HG03457 (cell line): ENCODE measurements around the gene PHACTR1.

ENCODE experiments used
- ATAC-seq: cut with Tn5 transposase; IDR thresholded peaks from one replicate; pipeline ENCODE4 v1.9.1; 2021; ENCODE audit warnings: moderate number of reproducible peaks; ENCODE audit not compliant: unreplicated experiment

PHACTR1 gene

GRCh38 chr6:12844284-12845223 lies 128.0 kb downstream of the PHACTR1 start:
- ATAC-seq, result no peak

GRCh38 chr6:12845224-12846004 lies 128.8 kb downstream of the PHACTR1 start:
- no peak for ATAC-seq

GRCh38 chr6:12848964-12849808 lies 132.6 kb downstream of the PHACTR1 start:
- no peak for ATAC-seq

GRCh38 chr6:12849809-12850198 lies 133.2 kb downstream of the PHACTR1 start:
- no peak for ATAC-seq

GRCh38 chr6:12851123-12851695 lies 134.6 kb downstream of the PHACTR1 start:
- no peak for ATAC-seq

- ATAC-seq, result no peak
These were observed 145.0 kb downstream of the PHACTR1 start for GRCh38 chr6:12861603-12862002.

GRCh38 chr6:12865117-12865516 lies 148.6 kb downstream of the PHACTR1 start:
- ATAC-seq, result no peak

GRCh38 chr6:12865671-12866181 lies 149.2 kb downstream of the PHACTR1 start:
- ATAC-seq, result no peak

- ATAC-seq, result no peak
These were observed 150.0 kb downstream of the PHACTR1 start for GRCh38 chr6:12866422-12867029.

GRCh38 chr6:12869816-12870432 lies 153.4 kb downstream of the PHACTR1 start:
- ATAC-seq, result no peak

GRCh38 chr6:12873691-12874090 lies 157.1 kb downstream of the PHACTR1 start:
- no peak for ATAC-seq

- no peak for ATAC-seq
These were observed 158.5 kb downstream of the PHACTR1 start for GRCh38 chr6:12875051-12875450.

GRCh38 chr6:12878741-12879140 lies 162.2 kb downstream of the PHACTR1 start:
- ATAC-seq, result no peak

GRCh38 chr6:12882761-12883290 lies 166.3 kb downstream of the PHACTR1 start:
- ATAC-seq, result no peak

GRCh38 chr6:12884983-12885382 lies 168.4 kb downstream of the PHACTR1 start:
- no peak for ATAC-seq

- no peak for ATAC-seq
These were observed 170.6 kb downstream of the PHACTR1 start for GRCh38 chr6:12886961-12887775.

GRCh38 chr6:12890171-12890790 lies 173.7 kb downstream of the PHACTR1 start:
- ATAC-seq, result no peak

GRCh38 chr6:12891595-12891994 lies 175.0 kb downstream of the PHACTR1 start:
- ATAC-seq, result no peak
